Endometrial microvascular endothelial cells (primary cell): Measurements from ENCODE around the gene HSD11B1L. TPM values are rescaled to one million over a fixed set of nuclear protein-coding genes. Genes with fewer than 3 reads are reported as not detected.
"Not testable (repeated sequence)": the region's sequence is repeated elsewhere in the genome, so short reads cannot be mapped to it uniquely, and the experiment has no call there.

ENCODE experiments used
- in situ Hi-C: cut with HindIII; loops from 2 replicates; pipeline ENCODE4 v1.10.0; 2017; ENCODE audit warnings: low sequenced_read_pairs, low pct_unique_long_range_greater_than_20kb; ENCODE audit errors: inconsistent ontology term
- total RNA-seq: library from RNA; depleted of rRNA; stranded (reverse); fragments of >200 nt; gene quantifications from one replicate; pipeline ENCODE4 v1.2.3, GENCODE V29; 2015; ENCODE audit errors: inconsistent ontology term

HSD11B1L gene
- total RNA-seq, 1 donor from 2014 or later: 2.6 TPM

DNA sequence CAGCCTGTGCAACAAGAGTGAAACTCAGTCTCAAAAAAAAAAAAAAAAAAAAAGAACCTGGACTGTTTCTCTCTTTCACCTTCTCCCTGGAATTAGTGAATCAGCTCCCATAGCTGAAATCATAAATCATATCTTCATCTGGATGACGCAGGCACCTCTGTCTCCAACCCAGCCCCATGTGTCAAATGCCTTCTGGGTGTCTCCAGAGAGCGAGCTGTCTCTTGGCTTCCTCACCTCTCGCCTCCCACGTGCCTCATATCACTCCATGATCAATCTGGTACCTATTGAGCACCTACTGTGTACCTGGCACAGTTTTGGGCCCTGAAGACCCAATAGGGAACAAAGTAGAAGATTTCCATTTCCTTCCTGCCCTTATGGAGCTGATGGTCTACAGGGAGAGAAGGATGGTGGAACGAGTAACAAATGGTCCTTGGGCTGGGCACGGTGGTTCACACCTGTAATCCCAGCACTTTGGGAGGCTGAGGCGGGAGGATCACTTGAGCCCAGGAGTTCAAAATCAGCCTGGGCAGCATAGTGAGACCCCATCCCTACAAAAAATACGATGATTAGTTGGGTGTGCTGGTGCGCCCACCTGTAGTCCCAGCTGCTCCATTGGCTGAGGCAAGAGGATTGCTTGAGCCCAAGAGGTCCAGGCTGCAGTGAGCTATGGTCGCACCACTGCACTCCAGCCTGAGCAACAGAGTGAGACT, 2.5 kb downstream of the HSD11B1L start:
- in situ Hi-C loops: no loop called here

DNA sequence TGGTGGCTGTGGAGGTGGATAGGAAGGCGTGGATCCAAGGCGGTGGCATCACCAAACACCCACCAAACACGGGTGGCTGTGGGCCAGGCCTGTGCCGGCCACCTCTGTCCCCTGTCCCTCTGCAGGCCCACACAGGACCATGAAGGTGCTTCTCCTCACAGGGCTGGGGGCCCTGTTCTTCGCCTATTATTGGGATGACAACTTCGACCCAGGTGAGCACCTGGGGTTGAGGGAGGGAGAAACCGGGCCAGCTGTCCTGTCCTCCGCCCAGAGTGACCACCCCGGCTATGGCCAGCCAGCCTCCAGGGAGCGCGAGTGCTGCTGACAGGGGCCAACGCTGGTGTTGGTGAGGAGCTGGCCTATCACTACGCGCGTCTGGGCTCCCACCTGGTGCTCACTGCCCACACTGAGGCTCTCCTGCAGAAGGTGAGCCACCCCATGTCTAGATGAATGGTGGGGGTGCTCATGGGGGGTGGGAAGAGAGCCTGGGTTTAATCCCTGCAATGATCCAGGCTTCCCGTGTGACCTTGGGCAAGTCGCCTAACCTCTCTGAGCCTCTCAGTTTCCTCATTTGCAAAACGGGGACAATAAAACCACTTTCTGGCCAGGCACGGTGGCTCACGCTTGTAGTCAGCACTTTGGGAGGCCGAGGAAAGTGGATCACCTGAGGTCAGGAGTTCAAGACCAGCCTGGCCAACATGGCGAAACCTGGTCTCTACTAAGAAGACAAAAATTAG, 4.0 kb downstream of the HSD11B1L start:
- in situ Hi-C loops: no loop called here

DNA sequence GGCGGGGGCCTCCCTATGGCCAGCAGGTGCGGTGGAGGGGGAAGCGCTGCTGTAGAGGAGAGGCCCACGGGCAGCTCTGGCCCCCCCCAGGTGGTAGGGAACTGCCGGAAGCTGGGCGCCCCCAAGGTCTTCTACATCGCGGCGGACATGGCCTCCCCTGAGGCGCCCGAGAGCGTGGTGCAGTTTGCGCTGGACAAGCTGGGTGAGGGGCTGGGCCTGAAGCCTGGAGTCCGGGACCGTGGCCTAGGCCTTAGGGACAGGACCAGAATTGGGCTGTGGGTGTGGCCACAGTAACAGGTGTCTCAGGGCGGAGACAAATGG, 5.5 kb downstream of the HSD11B1L start:
- in situ Hi-C loops: no loop called here

DNA sequence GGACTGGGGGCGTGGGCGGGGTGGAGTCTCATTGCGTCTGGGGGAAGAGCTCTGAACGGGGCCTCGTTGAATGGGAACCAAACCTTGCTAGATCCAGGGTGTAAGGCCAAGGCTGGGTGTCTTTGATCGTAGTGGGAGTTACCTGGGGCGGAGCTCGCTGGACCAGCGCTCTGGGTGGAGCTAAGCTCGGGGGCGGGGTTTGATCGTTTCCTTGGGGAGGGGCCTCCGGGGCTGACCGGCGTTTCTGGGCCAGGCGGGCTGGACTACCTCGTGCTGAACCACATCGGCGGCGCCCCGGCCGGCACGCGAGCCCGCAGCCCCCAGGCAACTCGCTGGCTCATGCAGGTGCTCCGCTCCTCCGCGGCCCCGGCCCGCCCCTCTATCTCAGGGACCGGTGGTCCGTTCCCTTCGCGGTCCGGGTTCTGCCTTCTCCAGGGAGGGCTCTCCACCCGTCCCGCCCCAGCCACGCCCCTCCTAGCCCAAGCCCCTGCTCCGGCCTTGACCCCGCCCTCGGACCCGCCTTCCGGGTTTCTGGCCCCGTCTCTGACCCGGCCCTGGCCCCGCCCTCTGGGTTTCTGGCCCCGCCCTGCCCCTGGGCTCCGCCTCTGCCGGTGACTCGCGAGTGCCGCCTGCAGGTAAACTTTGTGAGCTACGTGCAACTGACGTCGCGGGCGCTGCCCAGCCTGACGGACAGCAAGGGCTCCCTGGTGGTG, 6.0 kb downstream of the HSD11B1L start:
- in situ Hi-C loops: no loop called here

DNA sequence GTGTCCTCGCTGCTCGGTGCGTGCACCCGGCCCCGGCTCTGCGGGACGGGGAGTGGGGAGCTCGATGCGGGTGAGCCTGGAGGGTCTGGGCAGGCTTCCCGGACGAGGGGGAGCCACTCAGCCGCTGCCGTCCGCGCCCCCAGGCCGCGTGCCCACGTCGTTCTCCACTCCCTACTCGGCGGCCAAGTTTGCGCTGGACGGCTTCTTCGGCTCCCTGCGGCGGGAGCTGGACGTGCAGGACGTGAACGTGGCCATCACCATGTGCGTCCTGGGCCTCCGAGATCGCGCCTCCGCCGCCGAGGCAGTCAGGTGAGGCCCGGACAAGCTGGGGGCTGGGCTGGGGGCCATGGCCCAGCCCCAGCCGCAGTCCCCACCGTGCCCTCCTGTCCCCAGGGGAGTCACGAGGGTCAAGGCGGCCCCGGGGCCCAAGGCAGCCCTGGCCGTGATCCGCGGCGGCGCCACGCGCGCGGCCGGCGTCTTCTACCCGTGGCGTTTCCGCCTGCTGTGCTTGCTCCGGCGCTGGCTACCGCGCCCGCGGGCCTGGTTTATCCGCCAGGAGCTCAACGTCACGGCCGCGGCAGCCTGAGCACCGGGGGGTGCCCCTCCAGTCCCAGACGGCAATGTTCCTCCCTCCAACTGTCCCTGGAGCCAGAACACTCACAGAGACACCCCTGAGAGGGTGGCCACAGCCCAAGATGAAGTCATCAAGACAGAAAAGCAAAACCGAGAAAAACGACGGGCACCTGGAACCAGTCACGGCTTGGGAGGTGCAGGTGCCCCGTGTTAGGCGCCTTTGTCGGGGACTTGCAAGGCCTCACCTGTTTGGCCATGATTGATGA, 6.8 kb downstream of the HSD11B1L start:
- in situ Hi-C loops: no loop called here

DNA sequence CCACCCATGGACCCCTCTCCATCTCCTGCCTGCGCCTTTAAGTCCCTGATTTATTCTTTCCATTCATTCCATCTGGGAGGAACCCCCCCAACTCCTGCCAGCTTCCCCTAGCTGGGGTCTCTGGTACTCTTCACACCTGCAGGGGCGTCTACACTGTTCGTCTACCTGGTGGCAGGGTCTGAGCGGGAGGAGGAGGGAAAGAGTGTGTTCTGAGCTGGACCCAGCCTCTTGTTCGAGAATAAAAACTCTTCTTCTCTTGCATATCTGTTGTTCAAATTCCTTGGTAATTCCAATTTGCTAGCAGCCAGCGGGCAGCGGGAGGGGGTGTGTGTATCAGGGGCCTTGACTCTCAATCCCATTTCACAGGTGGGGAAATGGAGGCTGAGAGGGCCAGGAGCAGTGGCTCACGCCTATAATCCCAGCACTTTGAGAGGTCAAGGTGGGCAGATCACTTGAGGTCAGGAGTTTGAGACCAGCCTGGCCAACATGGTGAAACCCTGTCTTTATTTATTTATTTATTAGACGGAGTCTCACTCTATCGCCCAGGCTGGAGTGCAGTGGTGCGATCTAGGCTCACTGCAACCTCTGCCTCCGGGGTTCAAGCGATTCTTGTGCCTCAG, 7.5 kb downstream of the HSD11B1L start:
- in situ Hi-C loops: not testable (repeated sequence)

DNA sequence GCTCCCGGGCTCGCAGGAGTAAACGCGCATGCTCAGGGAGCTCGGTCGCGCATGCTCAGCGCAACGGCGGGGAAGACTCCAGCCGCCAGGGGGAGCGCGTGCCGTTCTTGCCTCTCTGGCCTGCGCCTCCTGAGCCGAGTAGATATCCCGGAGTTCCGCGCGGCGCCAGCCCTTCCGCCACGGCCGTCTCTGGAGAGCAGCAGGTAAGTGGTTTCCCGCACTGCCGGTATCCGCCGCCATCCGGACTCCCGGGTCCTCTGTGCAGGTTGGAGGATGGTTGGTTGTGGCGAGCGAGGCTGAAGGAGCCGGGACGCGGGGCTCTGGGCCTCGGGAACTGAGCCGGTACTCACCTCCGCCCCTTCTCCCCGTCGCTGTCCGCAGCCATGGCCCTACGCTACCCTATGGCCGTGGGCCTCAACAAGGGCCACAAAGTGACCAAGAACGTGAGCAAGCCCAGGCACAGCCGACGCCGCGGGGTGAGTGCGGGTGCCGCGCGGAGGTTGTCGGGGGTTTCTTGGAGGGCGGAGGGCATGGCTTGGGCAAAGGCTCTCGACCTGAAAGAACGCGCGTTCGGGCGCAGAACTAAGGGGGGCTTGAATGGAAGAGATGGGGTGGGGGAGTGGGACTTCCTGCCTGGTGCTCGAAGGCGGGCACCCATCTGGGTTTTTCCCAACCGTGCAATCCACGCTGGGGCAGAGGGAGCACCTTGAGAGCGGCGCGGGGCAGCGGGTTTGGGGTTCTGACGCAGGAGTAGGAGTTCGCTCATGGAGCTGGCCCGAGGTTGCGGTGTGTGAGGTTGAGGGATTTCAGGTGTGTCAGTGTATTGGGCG, 9.5 kb downstream of the HSD11B1L start, which contains the start of gene RPL36:
RPL36 (plus strand) TSS at position 171 of the 830 bp plus-strand sequence; CDS start at position 384, 213 bp downstream.
- in situ Hi-C loops: no loop called here

DNA sequence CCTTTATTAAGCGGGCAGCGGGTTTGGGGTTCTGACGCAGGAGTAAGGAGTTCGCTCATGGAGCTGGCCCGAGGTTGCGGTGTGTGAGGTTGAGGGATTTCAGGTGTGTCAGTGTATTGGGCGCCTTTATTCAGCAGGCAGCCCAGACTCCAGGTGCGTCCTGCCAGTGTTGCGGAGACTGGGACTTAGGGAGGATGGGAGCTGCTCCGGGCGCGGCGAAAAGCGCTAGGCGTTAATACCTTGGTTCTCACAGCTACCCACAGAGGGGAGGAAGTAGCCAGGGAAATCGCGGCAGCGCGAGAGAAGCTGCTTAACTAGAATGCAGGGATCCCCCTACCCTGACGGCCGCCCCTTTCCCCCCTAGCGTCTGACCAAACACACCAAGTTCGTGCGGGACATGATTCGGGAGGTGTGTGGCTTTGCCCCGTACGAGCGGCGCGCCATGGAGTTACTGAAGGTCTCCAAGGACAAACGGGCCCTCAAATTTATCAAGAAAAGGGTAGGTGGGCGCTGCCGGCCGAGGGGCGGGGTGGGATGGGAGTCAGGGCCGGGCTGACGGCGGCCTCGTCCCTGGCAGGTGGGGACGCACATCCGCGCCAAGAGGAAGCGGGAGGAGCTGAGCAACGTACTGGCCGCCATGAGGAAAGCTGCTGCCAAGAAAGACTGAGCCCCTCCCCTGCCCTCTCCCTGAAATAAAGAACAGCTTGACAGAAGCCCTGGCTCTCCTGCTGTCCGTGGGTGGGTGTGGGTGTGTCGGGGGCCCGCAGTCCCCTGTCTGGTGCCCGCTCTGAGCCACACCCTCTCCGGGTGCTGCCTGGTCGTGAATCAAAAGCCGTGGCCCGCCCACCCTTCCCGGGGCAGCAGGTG, 10.4 kb downstream of the HSD11B1L start:
- in situ Hi-C loops: no loop called here

DNA sequence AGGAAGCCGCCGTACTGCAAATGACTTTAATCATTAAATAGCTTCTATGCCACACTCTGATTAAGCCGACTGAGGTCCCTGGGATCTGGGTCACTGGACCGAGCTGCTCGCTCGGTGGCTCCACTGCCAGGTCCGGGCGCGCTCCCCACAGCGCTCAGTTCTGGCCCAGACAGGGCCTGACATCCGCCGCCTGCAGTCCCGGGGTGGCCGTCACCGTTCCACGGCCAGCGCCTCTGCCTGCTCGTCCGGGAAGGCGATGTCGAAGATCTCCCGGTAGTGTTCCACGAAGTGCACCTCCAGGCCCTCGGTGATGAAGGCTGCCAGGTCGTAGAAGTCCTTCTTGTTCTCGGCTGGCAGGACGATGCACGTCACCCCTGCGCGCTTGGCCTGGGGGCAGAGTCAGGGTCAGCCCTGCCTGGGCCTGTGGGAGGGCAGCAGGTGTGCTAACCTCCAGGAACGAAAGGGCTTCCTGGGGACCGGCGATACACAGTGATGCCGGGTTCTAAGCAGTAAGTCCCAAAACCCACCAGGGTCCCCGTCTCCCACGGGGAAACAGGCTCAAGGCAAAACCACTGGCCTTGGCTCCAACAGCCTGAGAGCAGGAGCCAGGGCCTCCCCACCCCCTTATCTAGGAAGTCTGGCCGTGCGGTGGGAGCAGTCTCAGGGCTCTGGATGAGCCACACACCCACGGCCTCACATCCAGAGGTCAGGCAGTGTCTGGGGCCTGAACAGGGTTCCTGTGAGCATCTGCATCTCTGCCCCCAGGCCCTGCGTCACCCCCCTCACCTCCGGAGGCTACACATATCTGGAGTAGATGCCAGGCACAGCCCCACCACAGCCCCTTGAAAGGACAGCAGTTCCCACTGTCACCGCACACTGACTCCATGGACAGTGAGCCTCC, 11.2 kb downstream of the HSD11B1L start:
- in situ Hi-C loops: no loop called here

DNA sequence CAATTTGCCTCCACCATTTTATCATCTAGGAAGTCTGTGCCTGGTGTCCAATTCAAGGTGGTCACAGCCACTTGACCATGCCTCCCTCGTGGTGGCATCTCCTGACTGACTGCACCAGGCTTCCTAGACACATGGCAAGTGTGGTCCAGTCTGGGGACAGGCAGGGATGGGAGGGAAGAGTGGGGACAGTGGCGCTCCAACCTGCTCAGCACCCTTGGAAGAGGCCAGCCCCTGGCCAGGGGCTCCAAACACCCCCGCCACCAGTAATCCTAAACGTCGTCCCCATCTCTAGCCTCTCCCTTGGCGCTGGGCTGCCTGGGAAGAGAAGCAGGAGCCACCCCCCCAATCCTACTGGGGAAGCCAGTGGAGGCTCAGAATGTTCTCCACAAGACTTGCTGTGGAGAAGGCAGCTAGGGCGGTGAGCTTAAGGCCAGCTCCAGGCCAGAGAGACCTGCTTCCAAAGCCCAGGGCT, 11.9 kb downstream of the HSD11B1L start:
- in situ Hi-C loops: no loop called here

DNA sequence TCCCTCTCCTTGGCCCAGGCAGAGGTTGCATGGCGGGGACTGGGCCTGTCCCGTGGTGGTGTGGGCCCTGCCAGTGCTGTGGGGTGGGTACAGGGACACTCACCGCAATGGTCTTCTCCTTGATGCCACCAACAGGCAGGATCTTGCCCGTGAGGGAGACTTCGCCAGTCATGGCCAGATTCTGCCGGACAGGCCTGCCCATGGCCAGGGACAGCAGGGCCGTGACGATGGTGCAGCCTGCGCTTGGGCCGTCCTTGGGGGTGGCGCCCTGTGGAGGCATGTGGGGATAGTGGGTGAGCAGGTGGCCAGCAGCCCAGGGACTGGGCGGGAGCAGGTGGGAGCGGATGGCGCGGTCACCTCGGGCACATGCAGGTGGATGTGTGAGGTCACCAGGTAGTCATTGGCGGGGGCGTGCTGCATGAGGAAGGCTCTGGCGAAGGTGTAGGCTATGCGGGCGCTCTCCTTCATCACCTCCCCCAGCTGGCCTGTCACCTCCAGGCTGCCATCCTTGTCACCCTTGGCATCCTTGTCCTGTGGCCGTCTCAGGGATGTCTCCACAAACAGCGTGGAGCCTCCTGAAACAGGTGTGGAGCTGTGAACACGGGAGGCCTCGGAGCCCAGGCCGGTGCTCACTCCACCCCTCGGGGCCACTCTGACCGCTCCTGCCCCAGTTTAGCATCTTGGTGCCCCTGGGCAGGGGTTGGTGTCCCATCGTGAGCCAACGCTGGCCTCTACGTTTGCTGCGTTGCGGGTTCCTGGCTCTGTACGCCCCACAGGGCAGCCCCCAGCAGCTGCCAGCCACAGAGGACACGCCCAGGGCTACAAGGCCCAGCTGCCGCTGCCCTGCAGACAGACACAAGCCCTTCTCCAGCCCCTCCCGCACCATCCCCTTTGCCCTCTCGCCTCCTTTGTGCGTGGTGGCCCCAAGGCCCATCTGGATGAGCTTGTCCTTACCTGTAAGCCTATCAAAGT, 12.7 kb downstream of the HSD11B1L start:
- in situ Hi-C loops: no loop called here

DNA sequence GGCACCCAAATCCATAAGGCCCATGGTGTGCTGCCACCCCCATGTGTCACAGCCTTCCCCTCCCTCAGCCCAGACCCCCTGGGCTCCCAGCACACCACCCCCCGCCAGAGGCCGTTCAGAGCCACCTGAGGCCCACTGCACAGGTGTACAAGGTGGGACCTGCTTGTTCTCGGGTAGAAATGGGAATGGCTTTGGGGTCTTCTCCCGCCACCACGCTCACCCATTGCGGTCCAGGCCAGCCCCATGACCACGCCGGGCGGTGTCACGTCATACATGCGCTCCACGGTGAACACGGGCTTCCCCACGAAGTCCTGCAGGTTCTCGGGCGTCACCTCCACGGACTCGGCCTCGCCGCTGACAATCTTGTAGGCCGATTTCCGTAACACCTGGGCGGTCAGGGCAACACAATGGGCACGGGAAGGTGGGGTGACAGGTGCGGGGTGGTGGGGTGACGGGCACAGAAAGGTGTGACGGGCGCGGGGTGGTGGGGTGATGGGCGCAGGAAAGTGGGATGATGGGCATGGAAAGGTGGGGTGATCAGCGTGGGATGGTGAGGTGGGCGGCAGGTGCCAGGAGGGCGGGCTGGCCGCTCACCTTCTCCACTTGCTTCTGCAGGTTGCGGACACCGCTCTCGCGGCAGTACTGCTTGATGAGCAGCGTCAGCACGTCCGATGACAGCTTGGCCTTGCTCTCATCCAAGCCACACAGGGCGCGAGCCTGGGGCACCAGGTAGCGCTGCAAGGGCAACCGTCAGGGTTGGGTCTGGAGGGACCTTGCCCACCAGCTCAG, 13.5 kb downstream of the HSD11B1L start:
- in situ Hi-C loops: no loop called here

DNA sequence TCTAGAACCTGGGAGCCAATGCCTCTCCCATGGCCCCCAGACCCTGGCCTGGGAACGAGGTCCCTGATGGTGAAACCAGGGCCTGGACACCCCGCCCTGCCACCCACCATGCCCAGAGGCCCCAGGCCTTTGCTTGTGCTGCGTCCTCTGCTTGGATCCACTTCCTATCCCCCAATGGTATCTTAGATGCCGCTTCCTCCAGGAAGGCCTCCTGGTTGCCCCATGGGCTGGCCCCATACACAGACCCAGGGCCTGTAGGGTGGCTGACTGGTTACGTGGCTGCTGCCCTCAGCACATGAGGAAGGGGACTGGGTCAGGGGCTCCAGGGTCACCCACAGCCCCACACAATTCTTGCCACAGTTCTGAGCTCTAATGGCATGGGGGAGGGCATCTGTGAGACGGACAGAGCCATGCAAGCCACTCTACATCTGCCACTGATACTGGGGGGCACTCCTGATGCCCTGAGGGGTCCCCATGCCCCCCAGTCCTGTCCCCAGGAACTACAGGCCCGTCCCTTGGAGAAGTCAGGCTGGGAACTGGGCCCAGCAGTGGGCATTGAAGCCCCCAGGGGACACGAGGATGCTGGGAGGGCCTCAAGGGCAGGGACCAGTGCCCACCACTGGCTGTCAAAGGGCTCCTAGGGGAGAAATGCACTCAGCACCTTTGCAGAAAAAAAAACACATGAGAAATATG, 14.3 kb downstream of the HSD11B1L start:
- in situ Hi-C loops: no loop called here
